H1 (cell line): Measurements from ENCODE around the gene ZSCAN30. TPM values are rescaled to one million over a fixed set of nuclear protein-coding genes. Genes with fewer than 3 reads are reported as not detected.

Source experiments
- BCL11A ChIP-seq, 2 experiments: IDR thresholded peaks; one replicate each; pipeline ENCODE4 v1.6.1; 2011; ENCODE audit warnings: low read depth in 2 of 2, low read length in 2 of 2, mild to moderate bottlenecking in 2 of 2
- POU5F1 ChIP-seq: IDR thresholded peaks from 2 replicates; pipeline ENCODE4 v1.6.1; 2011; ENCODE audit warnings: low read depth, mild to moderate bottlenecking, low read length, moderate library complexity
- SIRT6 ChIP-seq: IDR thresholded peaks from one replicate; pipeline ENCODE4 v1.7.1; 2012; ENCODE audit warnings: low read length, inconsistent platforms
- polyA plus RNA-seq, 7 experiments: library from polyadenylated mRNA; depleted of rRNA in 3 of 7; stranded (reverse) in 5 of 7; unstranded in 2 of 7; fragments of >200 nt in 5 of 7; fragments of 200-250 nt in 2 of 7; gene quantifications; 1 replicate in 5 of 7; 2 replicates in 1 of 7; 4 replicates in 1 of 7; pipeline versions ENCODE4 v1.2.1 to v1.2.3, GENCODE V29; 2011 to 2013; ENCODE audit warnings: missing spikeins in 2 of 7, mixed read lengths in 2 of 7
- total RNA-seq: library from RNA; stranded (reverse); fragmentation: NEBNext Ultra II Directional; extraction: Animal tissue kit (Norgen Biotek cat#: 25700); gene quantifications from 2 replicates; pipeline ENCODE4 v1.2.1, GENCODE V29; 2021

ZSCAN30 gene
- total and polyA plus RNA-seq, 2 of the 8 experiments (the other 6 are each of a cell fraction or from before 2014, with no cell fraction given) = 4.4 to 10.3 TPM

DNA sequence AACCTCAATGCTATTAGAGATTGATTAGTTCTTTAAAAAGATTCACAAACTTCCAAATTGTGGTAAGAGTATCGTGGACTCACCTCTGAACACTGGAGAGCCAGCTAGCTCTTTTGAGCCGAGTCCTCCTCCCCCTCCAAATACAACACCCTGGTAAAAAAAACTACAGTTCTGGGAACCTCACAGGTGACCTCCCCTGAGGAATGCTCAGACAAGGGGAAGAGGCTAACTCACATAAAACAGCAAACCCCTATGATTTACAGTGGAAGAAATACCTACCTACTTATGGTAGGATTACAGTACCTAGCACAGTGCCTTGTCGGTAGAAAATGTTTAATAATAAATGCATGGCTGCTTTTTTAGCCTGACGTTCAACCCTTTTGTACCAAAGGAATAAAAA is 45.8 kb upstream of the ZSCAN30 start (continued):
- TF ChIP-seq SIRT6 (no peak), BCL11A (IDR thresholded peaks at IDR 0.05; ENCODE audit: low read depth in 2 of 2, low read length in 2 of 2) (no peak), POU5F1 (no peak)
